K562 (cell line): ENCODE results near the gene CCDC9. TPM values are rescaled to one million over a fixed set of nuclear protein-coding genes. Genes with fewer than 3 reads are reported as not detected.

ENCODE experiments used
- ARID3A ChIP-seq: IDR thresholded peaks from 2 replicates; pipeline ENCODE4 v1.6.1; 2012; ENCODE audit warnings: low read depth, low read length, improper control_type of control experiment, borderline replicate concordance
- CREB3L1 ChIP-seq: fragments of 450-650 bp; IDR thresholded peaks from 2 replicates; pipeline ENCODE4 v1.6.1; 2014; ENCODE audit warnings: low read depth, mild to moderate bottlenecking, moderate library complexity, borderline replicate concordance
- CSDE1 ChIP-seq, 2 experiments: fragments of 450-650 bp; IDR thresholded peaks; 2 replicates each; pipeline ENCODE4 v1.6.1; 2016; ENCODE audit warnings: mild to moderate bottlenecking in 1 of 2
- CUX1 ChIP-seq: fragments of 200-800 bp; sonication (Bioruptor generic); IDR thresholded peaks from 2 replicates; pipeline ENCODE4 v1.6.1; 2016; ENCODE audit warnings: missing genetic modification characterization, missing compliant biosample characterization
- DDX20 ChIP-seq: fragments of 450-650 bp; IDR thresholded peaks from 2 replicates; pipeline ENCODE4 v1.6.1; 2016; ENCODE audit warnings: missing genetic modification characterization, low read depth, mild to moderate bottlenecking, missing compliant biosample characterization, moderate library complexity
- ETV6 ChIP-seq, 3 experiments: fragments of 150-350 bp in 1 of 3; sonication (generic) in 1 of 3; formaldehyde crosslinking in 1 of 3; IDR thresholded peaks; 2 replicates each; pipeline versions ENCODE4 v1.6.1 to v1.8.0; 2014 to 2022; ENCODE audit warnings: borderline replicate concordance in 2 of 3, low read depth in 2 of 3, antibody characterized with exemption in 1 of 3, low read length in 1 of 3, mild to moderate bottlenecking in 1 of 3, missing genetic modification reagents in 1 of 3
- ILK ChIP-seq: fragments of 450-650 bp; IDR thresholded peaks from 2 replicates; pipeline ENCODE4 v1.6.1; 2016; ENCODE audit warnings: missing genetic modification characterization, low read depth, mild to moderate bottlenecking, missing compliant biosample characterization, moderate library complexity, borderline replicate concordance
- MAX ChIP-seq: sonication (generic); formaldehyde crosslinking; IDR thresholded peaks from 2 replicates; pipeline ENCODE4 v1.9.0; 2022; ENCODE audit warnings: mild to moderate bottlenecking, missing genetic modification reagents
- RBM39 ChIP-seq: fragments of 200-400 bp; formaldehyde crosslinking; optimal IDR thresholded peaks from 2 replicates; pipeline ENCODE3; 2018; ENCODE audit warnings: low read depth, low read length
- RUNX1 ChIP-seq: sonication (generic); IDR thresholded peaks from 2 replicates; pipeline ENCODE4 v1.6.1; 2016; ENCODE audit warnings: antibody characterized with exemption, low read depth
- STAG1 ChIP-seq: sonication (generic); formaldehyde crosslinking; IDR thresholded peaks from 2 replicates; pipeline ENCODE4 v1.5.0; 2020; ENCODE audit warnings: missing genetic modification reagents, borderline replicate concordance
- TGIF2 ChIP-seq: sonication (generic); formaldehyde crosslinking; IDR thresholded peaks from 2 replicates; pipeline ENCODE4 v1.8.1; 2022; ENCODE audit warnings: mild to moderate bottlenecking, missing genetic modification reagents, moderate library complexity
- ZNF143 ChIP-seq: sonication (generic); formaldehyde crosslinking; IDR thresholded peaks from 2 replicates; pipeline ENCODE4 v1.9.0; 2022; ENCODE audit warnings: mild to moderate bottlenecking, missing genetic modification reagents
- ZNF263 ChIP-seq: sonication (generic); formaldehyde crosslinking; IDR thresholded peaks from 2 replicates; pipeline ENCODE4 v1.8.0; 2022; ENCODE audit warnings: mild to moderate bottlenecking, missing genetic modification reagents, borderline replicate concordance
- ZNF41 ChIP-seq: fragments of 250-450 bp; sonication (Bioruptor Pico); conservative IDR thresholded peaks from 2 replicates; pipeline ENCODE4 v1.4.0; 2020; ENCODE audit warnings: mild to moderate bottlenecking
- polyA plus RNA-seq, 8 experiments: library from polyadenylated mRNA; depleted of rRNA in 4 of 8; stranded (reverse) in 5 of 8; unstranded in 3 of 8; fragments of >200 nt; fragmentation: Nextera tagmentation in 2 of 8; fragmentation: Illumina TruSeq in 1 of 8; extraction: Ambion mirVana in 2 of 8; extraction: Trizol in 1 of 8; gene quantifications; 2 replicates each; pipeline versions ENCODE4 v1.2.1 to v1.2.3, GENCODE V29; 2011 to 2014; ENCODE audit warnings: inconsistent platforms in 1 of 8, missing spikeins in 1 of 8
- total RNA-seq, 7 experiments: library from RNA; depleted of rRNA in 6 of 7; stranded (reverse); fragments of >200 nt in 6 of 7; fragmentation: Illumina TruSeq in 2 of 7; extraction: Trizol in 2 of 7; gene quantifications; 2 replicates each; pipeline versions ENCODE4 v1.2.1 to v1.2.3, GENCODE V29; 2011 to 2021; ENCODE audit warnings: low replicate concordance in 1 of 7

CCDC9 gene
- total and polyA plus RNA-seq, 9 of the 15 experiments (the other 6 are each of a cell fraction or from before 2014, with no cell fraction given), result 0.23 to 38.6 (median 8.4) TPM

GRCh38 chr19:47240996-47241918 is 15.1 kb upstream of the CCDC9 start (continued):
- TF ChIP-seq DDX20 (tag) (no peak), RUNX1 (no peak), ZNF41 (CRISPR knock-in tag) (no peak), TGIF2 (CRISPR knock-in tag) (no peak), ILK (tag) (no peak), ARID3A (no peak), CREB3L1 (no peak), ZNF263 (CRISPR knock-in tag) (no peak), MAX (CRISPR knock-in tag) (peak; percentile 79), STAG1 (CRISPR knock-in tag) (no peak), RBM39 (no peak), CUX1 (CRISPR knock-in tag) (no peak), ETV6 (IDR thresholded peaks at IDR 0.05; ENCODE audit: borderline replicate concordance in 1 of 2, low read depth in 2 of 2, low read length in 1 of 2) (no peak), ETV6 (CRISPR knock-in tag; IDR thresholded peaks at IDR 0.05; ENCODE audit: borderline replicate concordance) (peak; percentile 63; the same call in 1 of the 2 replicates), CSDE1 (IDR thresholded peaks at IDR 0.05) (no peak; a peak in 1 of 4 replicates), ZNF143 (CRISPR knock-in tag) (no peak; the same call in 1 of the 2 replicates)
